Measurements from ENCODE around the gene STRN4. TPM values are rescaled to one million over a fixed set of nuclear protein-coding genes. Genes with fewer than 3 reads are reported as not detected.

Gene STRN4
- total RNA-seq, 1 donor from 2014 or later, result 46.1 TPM

GRCh38 chr19:46742926-46743480, 3.2 kb downstream of the STRN4 start:
- DNase-seq, result no peak

- DNase-seq, result no peak
Observed at GRCh38 chr19:46741447-46741846, 4.8 kb downstream of the STRN4 start.

GRCh38 chr19:46739290-46739771, 6.9 kb downstream of the STRN4 start:
- DNase-seq, result peak; percentile 71

GRCh38 chr19:46737761-46738171, 8.5 kb downstream of the STRN4 start:
- DNase-seq, result no peak

- DNase-seq, result no peak
Observed at GRCh38 chr19:46737298-46737654, 9.0 kb downstream of the STRN4 start.

- no peak for DNase-seq
Observed at GRCh38 chr19:46736531-46737297, 9.5 kb downstream of the STRN4 start.

GRCh38 chr19:46733690-46734292, 12.5 kb downstream of the STRN4 start:
- no peak for DNase-seq

GRCh38 chr19:46732966-46733689, 13.1 kb downstream of the STRN4 start:
- no peak for DNase-seq

GRCh38 chr19:46732172-46732938, 13.9 kb downstream of the STRN4 start:
- DNase-seq, result no peak

- no peak for DNase-seq
Observed at GRCh38 chr19:46731584-46731983, 14.7 kb downstream of the STRN4 start.

GRCh38 chr19:46731007-46731501, 15.2 kb downstream of the STRN4 start:
- DNase-seq, result peak; percentile 13

- DNase-seq, result no peak
Observed at GRCh38 chr19:46730595-46730994, 15.7 kb downstream of the STRN4 start.

GRCh38 chr19:46730187-46730586, 16.1 kb downstream of the STRN4 start:
- DNase-seq, result no peak

GRCh38 chr19:46729696-46730095, 16.6 kb downstream of the STRN4 start:
- no peak for DNase-seq

- peak; percentile 75 for DNase-seq
Observed at GRCh38 chr19:46728693-46729339, 17.4 kb downstream of the STRN4 start.

- DNase-seq, result peak; percentile 30
Observed at GRCh38 chr19:46728208-46728607, 18.0 kb downstream of the STRN4 start.

- DNase-seq, result no peak
Observed at GRCh38 chr19:46727757-46728156, 18.5 kb downstream of the STRN4 start.

- no peak for DNase-seq
Observed at GRCh38 chr19:46726971-46727501, 19.2 kb downstream of the STRN4 start.

- no peak for DNase-seq
Observed at GRCh38 chr19:46726551-46726950, 19.7 kb downstream of the STRN4 start.

GRCh38 chr19:46725859-46726393, 20.3 kb downstream of the STRN4 start:
- no peak for DNase-seq

Data from tongue (tissue), 2 donors.